HL-60/S4 treated with retinoic acid at 250 ng/mL for 4 days and 3 days (cell line): ENCODE results near the gene PIERCE2.
"Not testable (repeated sequence)": the region's sequence is repeated elsewhere in the genome, so short reads cannot be mapped to it uniquely, and the experiment has no call there.

Source experiments
- in situ Hi-C: fragments of 300-500 bp; cut with MboI; formaldehyde crosslinking; loops from 2 replicates; pipeline ENCODE4 v1.7.0; 2022; ENCODE audit warnings: low sequenced_read_pairs

The PIERCE2 gene, protein sequence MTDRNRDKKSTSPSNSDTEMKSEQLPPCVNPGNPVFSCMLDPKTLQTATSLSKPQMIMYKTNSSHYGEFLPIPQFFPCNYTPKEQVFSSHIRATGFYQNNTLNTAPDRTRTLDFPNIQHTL

DNA sequence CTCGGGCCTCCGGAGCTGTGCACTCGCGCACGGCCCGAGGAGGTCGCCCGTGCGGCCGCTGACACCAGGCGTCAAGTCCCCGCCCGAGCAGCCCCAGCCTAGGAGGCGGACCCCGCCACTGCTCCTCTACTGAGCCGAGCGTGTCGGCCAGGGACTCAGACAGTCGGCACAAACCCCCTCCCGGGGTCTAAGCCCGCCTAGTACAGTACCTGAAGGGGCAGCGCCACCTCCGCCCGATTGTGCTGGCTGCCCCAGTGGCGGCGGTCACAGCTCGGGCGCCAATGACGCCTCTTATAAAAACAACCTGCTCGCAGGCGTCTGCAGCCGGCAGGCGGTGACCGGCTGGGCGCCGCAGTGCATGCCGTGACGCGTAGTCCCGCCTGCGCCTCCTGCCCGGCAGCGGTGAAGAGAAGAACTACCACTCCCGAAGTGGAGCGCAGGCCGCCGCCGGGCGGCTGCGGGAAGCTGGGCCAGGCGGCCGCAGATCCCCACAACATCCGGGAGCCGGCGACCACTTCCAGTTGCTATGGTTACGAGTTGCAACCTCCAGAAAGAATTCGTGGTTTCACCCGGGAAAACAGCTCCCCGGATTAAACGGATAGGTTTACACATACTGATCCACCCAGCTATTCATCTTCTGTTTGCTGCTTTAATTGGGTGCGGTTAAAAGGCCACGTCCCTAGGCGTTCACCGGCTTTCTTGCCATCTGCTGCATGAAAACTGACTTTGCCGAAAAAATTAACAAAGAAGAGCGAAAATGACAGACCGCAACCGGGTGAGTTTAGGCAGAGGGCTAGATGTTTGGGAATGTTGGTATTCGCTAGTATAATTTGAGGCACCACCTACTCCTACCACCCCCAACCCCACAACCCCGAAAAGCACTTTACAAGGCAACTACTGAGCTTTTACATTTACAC is at the start of gene PIERCE2, which contains the start of gene CCPG1:
Gene PIERCE2 (plus strand): TSS at position 484 of the 917 bp plus-strand sequence. CDS start 274 bp downstream, at position 758.
Gene CCPG1 (minus strand): TSS at position 348 of the 917 bp plus-strand sequence. CDS start 18,935 bp downstream, outside the sequence.
- in situ Hi-C loops: no loop called here

- in situ Hi-C loops: no loop called here
Observed at GRCh38 chr15:55360256-55360655, 48.0 kb upstream of the PIERCE2 start.

DNA sequence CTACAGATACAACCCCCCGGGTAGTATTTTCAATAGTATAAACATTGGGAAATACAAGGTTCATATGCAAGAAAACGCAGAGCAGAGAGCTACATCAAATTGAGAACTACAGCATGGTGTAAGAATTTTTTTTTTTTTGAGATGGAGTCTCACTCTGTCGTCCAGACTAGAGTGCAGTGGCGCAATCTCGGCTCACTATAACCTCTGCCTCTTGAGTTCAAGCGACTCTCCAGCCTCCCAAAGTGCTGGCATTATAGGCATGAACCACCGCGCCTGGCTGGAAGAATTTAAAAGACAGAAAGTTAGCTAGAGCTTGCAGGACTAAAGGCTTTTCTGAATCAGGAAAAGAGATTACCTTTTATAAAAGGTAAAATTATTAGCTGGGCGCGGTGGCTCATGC is 47.2 kb upstream of the PIERCE2 start:
- in situ Hi-C loops: no loop called here

DNA sequence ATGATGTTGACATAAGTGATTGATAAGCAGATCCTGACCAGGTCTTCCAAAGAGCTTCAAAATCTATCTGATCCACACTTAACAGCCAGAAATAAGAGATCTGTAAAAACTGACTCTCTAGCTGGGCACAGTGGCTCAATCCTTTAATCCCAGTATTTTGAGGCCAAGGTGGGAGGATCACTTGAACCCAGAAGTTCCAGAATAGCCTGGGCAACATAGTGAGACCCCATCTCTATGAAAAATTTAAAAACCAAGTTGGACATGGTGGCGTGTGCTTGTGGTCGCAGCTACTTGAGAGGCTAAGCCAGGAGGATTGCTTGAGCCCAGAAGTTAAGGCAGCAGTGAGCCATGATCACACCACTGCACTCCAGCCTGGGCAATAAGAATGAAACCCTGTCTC is 45.7 kb upstream of the PIERCE2 start:
- in situ Hi-C loops: no loop called here

GRCh38 chr15:55366981-55367380 is 41.3 kb upstream of the PIERCE2 start:
- in situ Hi-C loops: no loop called here

DNA sequence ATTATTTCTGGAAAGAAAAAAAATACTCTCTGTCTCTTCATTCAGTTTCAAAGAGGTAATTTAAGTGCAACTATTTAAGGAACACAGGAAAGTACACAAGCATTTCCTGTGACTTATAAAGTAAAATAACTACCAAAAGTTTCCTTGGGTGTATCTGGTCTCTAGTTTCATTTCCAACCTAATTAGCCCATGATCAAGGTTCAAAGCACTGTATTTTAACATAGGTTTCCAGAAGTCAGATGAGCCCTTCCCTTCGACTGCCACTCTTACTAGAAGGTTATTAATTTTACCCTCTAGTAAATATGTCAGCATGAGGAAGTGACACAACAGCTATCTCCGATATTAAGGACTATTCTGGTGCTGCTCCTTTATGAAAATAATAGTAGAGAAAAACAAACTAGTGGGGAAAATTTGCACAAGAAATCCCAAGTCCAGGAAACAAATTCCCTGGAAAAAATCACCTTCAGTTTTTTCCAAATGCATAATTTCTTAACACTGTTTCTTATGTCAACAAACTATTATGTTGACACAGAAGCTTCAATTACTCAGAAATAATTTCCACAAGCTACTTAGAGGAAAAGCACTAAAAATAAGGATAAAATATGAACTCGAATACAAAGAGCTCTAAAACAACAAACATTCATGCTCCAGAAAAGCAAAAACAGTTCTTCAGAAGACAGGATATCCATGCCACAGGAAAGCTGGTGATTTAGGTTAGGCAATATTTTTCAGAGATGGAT is 35.4 kb upstream of the PIERCE2 start:
- in situ Hi-C loops: no loop called here

DNA sequence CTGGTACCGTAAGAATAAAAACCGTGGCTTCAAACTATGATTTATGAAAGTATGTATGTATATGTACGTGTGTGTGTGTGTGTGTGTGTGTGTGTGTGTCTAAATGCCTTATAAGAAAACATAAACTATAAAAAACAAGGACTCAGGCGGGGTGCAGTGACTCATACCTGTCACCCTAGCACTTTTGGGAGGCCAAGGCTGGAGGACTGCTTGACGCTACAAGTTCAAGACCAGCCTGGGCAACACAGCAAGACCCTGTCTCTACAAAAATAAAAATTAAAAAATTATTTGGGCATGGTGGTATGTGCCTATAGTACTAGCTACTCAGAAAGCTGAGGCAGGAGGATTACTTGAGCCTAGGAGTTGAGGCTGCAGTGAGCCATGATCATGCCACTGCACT is 29.2 kb upstream of the PIERCE2 start:
- in situ Hi-C loops: no loop called here

GRCh38 chr15:55381595-55381994 is 26.7 kb upstream of the PIERCE2 start:
- in situ Hi-C loops: no loop called here

DNA sequence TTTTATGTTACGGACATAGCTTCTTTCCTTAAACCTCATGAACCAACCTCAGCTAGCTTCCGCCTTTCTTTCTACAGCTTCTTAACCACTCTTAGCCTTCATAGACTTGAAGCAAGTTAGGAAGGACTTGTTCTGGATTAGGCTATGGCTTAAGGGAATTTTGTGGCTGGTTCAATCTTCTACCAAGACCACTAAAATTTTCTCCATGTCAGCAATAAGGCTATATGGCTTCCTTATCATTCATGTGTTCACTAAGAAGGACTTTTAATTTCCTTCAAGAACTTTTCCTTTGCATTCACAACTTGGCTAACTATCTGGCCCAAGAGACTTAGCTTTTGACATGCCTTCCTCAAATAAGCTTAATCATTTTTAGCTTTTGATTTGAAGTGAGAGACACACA is 24.6 kb upstream of the PIERCE2 start:
- in situ Hi-C loops: no loop called here

DNA sequence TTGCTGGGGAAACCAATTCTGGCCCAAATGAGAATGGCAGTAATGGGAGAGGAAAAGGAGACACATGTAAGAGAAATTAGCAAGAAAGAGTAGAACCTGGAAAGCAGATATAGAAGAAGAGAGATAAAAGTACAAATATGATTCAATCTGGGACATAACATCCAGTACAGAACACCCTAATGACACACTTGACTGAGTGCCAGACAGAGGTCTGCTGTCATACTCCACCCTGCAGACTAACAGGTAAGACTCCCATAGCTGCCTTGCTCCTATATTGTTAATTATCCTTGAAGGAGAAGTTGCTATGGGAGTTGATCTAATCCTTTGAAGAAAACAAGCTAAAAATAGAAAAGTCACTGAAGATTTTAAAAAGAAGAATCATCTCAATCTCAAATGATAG is 21.3 kb upstream of the PIERCE2 start:
- in situ Hi-C loops: no loop called here

GRCh38 chr15:55389264-55389607 is 19.1 kb upstream of the PIERCE2 start:
- in situ Hi-C loops: no loop called here

DNA sequence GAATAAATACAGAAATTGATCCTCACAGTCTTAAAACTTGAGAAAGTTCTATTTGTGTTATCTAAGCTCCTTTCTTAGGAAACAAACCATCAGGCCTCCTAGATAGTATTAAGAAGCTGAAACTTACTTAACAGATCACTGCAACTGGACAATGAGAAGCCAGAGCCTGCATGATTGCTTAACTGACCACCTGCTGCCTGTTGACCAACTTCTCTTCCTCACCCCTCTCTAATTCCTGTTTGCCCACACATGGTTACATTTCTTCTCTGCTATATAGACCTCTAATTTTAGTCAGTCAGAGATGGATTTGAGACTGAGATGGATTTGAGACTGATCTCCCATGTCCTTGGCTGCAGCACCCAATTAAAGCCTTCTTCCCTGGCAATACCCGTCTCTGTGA is 13.6 kb upstream of the PIERCE2 start:
- in situ Hi-C loops: no loop called here

DNA sequence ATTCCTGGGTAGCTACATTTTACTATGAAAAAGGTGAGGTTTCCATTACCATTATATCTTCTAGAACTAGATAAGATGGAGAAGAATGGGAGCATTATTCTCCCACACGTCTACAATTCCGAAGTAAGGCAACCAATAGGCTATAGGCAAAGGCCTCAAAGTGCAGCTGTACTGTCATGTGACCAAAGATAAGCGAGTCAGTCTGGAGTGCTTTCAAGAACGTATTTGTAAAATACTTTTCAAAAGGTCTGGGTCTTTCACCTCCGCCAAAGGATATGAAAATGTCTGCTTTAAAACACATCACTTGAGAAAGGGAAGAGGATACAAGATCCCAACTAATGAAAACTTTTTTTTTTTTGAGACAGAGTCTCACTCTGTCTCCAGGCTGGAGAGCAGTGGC is 10.1 kb upstream of the PIERCE2 start:
- in situ Hi-C loops: no loop called here

- in situ Hi-C loops: not testable (repeated sequence)
Observed at GRCh38 chr15:55400050-55400449, 8.2 kb upstream of the PIERCE2 start.

DNA sequence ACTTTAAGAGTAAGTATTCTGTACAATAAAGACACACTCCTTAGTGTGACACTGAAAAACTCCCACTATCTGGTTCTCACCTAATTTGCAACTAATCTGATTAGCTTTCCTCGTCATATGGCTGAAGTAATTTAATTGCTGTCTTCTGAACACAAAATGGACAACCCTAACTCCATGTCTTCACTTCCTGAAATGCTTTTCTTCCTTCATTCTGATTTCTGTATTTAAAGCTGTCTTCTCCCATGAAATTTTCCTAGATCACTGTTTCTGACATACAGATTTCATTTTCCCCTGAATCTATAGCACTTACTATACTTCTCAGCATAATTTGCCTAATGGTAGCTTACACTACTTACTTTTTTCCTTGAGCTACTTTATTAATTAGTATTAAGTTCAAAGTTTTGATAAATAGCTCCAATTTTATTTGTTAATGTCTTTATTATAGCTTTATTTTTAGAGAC is 6.5 kb upstream of the PIERCE2 start:
- in situ Hi-C loops: no loop called here

DNA sequence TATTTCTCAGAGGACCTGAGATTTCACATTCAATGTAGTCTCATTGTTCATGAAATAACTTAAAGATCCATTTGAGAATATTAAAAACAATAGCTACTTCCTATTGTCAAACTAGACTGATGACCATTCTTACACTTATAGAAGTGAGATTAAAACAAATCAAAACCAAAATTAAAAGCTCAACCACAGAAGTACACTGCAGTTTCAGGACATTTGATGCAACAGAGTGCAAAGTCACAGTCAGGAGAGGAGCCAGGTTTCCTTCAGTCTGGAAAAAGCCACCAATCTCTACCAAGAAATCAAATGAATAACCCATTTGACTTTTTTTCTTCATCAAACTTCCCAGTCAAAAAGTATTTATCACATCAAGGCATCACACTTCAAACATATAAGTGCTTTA is 5.6 kb upstream of the PIERCE2 start:
- in situ Hi-C loops: no loop called here

DNA sequence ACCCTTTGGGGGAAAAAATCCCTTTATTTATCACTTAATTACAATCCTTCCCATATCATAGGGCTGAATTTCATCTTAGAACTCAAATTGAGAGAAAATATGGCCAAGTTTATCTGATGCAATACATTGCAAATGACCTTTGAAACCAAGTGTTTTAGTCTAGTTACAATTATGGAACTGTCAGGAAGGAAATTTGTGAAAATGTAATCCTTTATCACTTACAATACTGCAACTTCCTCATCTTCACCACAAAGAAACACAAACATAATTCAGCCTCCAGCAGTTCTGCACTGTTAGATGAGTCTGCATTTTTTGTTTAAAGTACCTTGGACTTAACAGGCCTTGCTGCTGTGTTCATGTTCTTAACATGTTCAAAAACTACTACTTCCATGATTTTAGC is 4.8 kb upstream of the PIERCE2 start:
- in situ Hi-C loops: no loop called here

GRCh38 chr15:55407498-55408011 is 740 bp upstream of the PIERCE2 start:
- in situ Hi-C loops: no loop called here

DNA sequence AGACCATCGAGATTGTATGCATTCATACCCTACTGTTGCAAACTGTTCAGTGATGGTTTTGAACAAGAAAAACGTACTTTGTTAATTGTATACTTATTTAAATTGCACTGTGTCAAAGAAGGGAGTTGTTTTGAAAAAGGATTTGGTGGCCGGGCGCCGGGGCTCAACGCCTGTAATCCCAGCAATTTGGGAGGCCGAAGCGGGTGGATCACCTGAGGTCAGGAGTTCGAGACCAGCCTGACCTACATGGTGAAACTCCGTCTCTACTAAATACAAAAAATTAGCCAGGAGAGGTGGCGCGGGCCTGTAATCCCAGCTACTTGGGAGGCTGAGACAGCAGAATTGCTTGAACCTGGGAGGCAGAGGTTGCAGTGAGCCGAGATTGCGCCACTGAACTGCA is 681 bp downstream of the PIERCE2 start:
- in situ Hi-C loops: not testable (repeated sequence)

DNA sequence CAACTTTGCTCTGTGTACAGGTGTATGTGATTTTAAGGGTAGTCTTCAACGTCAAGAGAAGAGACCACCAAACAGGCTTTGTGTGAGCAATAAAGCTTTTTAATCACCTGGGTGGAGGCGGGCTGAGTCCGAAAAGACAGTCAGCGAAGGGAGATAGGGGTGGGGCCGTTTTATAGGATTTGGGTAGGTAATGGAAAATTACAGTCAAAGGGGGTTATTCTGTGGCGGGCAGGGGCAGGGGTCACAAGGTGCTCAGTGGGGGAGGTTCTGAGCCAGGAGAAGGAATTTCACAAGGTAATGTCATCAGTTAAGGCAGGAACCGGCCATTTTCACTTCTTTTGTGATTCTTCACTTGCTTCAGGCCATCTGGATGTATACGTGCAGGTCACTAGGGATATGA is 9.4 kb downstream of the PIERCE2 start:
- in situ Hi-C loops: not testable (repeated sequence)

DNA sequence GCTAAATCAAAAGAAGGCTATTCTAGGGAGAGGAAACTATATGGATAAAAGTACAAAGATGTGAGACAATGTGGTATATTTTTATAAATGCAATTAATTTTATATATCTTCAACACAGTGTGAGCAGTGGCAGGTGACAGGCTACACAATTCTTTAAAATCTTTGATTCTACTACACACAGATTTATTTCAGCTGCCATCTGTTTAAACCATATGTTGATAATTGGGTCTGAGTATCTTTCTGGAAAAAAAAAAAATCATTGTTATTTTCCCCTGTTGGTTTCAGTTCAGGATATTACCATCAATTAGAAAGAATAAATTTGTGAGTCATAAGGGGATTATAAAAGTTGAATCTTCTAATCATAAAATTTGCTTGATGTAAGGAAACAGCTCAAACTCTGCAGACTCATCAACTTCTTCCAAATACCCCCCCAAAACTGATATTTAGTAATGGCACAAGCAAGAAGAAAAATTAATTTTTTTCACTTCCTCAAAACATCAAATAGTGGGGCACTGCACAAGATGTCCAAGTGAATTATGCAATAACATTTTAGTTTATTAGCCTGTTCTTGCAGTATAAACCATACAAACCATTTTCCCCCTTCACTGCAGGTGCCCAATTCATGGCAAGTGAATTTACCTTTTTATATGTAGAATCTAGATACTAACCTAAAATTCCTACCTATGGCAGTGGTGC is 12.0 kb downstream of the PIERCE2 start:
- in situ Hi-C loops: no loop called here
